NCI-H1930 (cell line): ENCODE measurements around the gene DDX54.

ENCODE experiments used
- DNase-seq, 2 experiments: peaks; one replicate each; lab custom pipeline; 2025; lab: John Stamatoyannopoulos, UW

The DDX54 gene

GRCh38 chr12:113162102-113163029 is 22.9 kb downstream of the DDX54 start:
- DNase-seq, result no peak

DNA sequence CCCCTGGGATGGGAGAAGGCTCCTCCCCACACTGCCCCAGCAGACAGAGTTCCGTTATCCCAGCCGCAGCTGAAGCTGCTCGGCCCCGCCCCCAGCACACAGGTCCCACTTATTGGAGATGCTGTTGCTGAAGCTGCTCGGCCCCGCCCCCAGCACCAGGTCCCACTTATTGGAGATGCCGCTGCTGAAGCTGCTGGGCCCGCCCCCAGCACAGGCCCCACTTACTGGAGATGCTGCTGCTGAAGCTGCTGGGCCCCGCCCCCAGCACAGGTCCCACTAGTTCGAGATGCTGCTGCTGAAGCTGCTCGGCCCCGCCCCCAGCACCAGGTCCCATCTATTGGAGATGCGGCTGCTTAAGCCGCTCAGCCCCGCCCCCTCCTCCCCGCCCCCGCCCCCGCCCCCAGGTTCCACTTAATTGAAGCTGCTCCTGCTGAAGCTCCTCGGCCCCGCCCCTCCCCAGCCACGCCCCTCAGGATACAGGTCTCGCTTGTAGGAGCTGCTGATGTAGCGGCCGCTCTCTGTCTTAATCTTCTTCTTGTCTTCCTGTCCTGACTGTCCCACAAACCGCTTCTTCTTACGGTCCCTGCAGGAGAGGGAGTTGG is 23.8 kb downstream of the DDX54 start:
- no peak for DNase-seq

DNA sequence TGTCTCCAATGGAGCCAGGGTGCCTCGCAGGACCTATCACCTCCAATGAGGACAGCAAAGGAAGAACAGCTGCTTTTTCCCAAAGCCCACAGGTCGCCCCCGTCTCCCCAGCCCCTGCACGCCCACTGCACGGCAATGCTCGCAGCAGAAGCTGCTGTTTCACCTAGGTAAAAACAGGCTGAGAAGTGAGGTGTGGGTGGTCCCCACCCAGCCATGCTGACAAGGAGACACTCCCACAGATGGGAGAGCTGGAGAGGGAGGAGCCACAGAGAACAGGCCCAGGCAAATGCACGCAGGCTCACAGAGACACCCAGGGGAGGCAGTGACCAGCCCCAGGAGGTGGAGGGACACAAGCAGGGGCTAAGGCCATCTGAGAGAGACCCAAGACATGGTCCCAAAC is 25.3 kb downstream of the DDX54 start:
- DNase-seq, result no peak

DNA sequence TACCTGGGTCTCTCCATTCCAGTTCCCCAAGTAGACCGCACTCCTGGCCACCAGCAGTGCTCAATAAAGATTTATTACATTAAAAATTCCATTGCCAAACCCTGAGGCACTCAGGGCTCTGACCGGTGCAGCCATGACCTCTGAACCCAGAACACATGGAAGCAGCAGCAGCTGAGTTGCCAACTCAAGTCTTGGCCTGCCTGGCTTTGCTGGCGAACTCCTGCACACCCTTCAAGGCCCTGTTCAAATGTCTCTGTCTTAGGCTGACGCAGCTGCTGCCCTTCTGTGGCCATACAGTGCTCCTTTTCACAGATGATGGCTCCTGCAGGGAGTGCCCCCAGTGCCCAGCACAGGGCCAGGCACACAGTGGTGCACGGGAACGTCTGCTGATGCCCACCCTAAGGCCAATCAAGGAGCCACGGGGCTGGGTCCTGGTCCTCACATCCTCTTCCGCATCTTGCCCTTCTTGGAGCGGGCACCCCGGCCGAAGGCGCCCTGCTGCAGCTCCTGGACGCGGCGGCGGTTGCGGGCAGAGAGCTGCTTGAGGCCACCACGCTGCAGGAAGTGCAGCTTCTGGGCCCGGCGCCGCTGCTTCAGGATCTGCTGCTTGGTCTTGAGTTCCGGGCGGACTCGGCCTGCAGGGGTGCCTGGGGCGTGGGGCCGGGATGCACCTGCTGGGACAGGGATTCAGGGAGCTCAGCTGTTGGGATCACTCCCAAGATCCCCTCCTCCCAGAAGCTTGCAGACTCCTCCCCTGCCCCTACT is 26.7 kb downstream of the DDX54 start:
- no peak for DNase-seq

DNA sequence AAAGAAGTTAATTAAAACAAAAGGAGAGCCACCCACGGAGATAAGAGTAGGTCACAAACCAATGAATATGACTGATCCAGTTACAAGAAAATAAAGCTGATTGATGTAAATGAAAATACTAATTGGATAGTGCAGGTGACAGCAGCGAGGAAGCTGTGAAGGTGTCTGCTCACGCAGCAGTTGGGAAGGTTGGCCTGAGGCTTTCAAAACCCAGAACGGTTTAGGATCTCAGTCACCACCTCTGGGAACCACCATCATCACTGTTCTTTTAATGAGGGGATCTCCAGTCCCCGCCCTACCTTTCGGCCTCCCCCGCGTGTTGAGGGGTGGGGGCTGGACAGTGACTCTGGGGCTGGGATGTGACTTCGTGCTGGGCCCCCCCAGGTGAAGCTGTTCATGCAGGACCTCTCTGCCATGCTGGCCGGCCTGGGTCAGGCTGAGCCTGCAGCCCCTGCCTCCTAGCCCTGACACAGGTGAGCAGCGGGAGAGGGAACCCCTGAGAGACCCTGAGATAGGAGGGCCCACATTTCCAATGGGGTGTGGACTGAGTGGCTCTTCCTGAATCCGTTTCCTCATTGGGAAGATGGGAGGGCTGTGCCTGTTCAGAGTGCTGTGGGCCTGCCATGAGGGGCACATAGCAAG is 27.9 kb downstream of the DDX54 start:
- no peak for DNase-seq

- DNase-seq, result no peak
These were observed 29.6 kb downstream of the DDX54 start for GRCh38 chr12:113155646-113156045.

DNA sequence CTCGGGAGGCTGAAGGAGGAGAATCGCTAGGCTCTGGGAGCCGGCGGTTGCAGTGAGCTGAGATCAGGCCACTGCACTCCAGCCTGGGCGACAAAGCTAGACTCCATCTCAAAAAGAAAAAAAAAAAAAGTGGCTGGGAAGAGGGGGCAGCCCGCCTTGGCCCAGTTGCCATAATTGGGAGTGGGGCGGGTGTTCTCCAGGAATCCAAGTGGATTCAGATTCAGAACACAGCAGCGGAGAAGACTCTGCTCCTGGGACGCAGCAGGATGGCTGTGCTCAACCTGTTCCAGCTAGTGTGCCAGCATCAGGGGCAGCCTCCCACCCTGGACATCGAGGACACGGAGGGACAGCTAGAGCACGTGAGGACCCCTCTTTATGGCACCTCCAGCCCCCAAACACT is 30.2 kb downstream of the DDX54 start:
- no peak for DNase-seq

DNA sequence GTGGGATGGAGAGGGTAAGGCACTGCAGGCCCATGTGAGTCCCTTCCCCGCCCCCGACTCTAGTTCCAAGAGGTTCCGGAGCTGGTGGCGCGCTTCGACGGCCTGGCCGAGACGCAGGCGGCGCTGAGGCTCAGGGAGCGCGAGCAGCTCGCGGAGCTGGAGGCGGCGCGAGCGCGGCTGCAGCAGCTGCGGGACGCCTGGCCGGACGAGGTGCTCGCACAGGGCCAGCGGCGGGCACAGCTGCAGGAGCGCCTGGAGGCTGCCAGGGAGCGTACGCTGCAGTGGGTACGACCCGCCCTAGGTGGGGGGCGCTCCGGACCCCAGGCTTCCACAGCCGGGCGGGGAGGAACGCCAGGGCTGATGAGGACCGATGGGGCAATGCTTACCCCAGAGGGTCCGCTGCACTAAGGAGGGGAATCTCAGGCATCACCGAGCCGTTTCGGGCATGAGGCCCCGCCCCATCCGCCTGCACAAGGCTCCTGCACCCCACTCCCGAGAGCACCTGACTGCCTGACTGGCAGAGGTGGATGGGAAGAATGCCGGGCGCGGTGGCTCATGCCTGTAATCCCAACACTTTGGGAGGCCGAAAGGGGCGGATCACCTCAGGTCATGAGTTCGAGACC is 30.8 kb downstream of the DDX54 start:
- peak in 1 of 2 experiments; percentile 6 for DNase-seq

- peak; percentile 46 to 70 for DNase-seq
These were observed 32.2 kb downstream of the DDX54 start for GRCh38 chr12:113152835-113153814.

GRCh38 chr12:113152196-113152834 is 33.0 kb downstream of the DDX54 start:
- no peak for DNase-seq

DNA sequence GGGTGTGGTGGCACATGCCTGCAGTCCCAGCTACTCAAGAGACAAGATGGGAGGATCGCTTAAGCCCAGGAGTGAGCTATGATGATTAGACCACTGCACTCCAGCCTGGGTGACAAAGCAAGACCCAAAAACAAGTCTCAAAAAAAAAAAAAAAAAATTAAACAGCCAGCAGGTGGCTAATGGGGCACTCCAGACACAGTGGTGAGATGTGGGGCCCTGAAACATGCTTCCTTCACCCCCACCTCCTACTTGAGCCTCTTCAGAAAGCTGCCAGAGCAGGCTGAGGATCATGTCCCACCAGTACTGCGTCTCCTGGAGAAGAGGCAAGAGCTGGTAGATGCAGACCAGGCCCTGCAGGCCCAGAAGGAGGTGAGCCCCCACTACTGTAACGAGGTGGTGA is 33.6 kb downstream of the DDX54 start:
- no peak for DNase-seq

- peak in 1 of 2 experiments; percentile 27 for DNase-seq
These were observed 35.7 kb downstream of the DDX54 start, which contains the start of gene CFAP73 for GRCh38 chr12:113149361-113150150. CFAP73 (plus strand) TSS chr12:113149724; CDS start chr12:113149858, 134 bp downstream.

DNA sequence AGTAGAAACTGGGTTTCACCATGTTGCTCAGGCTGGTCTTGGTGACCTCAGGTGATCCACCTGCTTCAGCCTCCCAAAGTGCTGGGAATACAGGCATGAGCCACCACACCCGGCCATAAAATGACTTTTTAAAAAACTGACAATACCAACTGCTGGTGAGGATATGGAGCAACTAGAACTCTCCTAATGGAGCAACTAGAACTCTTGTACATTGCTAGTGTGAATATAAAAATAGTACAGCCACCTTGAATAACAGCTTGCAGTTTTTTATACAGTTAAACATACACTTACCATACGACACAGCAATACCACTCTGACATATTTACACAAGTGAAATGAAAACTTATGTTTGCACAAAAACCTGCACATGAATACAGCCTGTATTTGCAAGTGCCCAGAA is 38.3 kb downstream of the DDX54 start:
- DNase-seq, result no peak

- no peak for DNase-seq
These were observed 39.3 kb downstream of the DDX54 start for GRCh38 chr12:113145720-113146551.

DNA sequence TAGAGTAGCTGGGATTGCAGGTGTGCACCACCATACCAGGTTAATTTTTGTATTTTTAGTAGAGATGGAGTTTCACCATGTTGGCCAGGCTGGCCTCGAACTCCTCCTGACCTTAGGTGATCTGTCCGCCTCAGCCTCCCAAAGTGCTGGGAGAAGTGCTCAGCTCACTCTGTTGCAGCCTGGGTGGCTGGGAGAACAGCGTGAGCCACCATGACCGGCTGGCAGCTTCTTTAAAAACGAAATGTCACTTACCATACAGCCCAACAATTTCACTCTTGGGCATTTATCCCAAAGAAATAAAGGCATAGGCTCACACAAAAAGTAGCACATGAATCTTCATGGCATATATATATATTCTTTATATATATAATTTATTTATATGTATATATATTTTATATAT is 40.5 kb downstream of the DDX54 start:
- no peak for DNase-seq

- DNase-seq, result no peak
These were observed 41.3 kb downstream of the DDX54 start for GRCh38 chr12:113143959-113144358.

DNA sequence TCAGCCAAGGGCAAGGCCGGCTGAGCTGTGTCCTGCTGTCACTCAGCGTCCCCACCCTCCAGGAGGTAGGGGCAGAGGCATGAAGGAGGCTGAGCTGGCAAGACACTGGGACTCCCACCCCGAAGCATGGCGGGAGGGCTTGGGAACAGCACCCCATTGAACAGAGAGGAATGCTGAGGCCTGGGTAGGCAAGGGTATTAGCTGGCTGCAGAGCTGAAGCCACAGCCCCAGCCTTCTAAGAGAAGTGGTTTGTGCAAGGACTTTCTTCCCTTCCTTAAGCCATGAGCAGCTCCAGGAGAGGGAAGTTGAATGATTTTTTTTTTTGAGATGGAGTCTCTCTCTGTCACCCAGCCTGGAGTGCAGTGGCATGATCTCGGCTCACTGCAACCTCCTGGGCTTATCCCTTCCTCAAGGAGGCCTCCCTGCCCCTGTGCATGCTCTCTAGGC is 42.4 kb downstream of the DDX54 start:
- DNase-seq, result no peak
